ENCODE results near the gene PGLYRP2. TPM values are rescaled to one million over a fixed set of nuclear protein-coding genes. Genes with fewer than 3 reads are reported as not detected.
"Not testable (repeated sequence)": the region's sequence is repeated elsewhere in the genome, so short reads cannot be mapped to it uniquely, and the experiment has no call there.

The PGLYRP2 gene, protein sequence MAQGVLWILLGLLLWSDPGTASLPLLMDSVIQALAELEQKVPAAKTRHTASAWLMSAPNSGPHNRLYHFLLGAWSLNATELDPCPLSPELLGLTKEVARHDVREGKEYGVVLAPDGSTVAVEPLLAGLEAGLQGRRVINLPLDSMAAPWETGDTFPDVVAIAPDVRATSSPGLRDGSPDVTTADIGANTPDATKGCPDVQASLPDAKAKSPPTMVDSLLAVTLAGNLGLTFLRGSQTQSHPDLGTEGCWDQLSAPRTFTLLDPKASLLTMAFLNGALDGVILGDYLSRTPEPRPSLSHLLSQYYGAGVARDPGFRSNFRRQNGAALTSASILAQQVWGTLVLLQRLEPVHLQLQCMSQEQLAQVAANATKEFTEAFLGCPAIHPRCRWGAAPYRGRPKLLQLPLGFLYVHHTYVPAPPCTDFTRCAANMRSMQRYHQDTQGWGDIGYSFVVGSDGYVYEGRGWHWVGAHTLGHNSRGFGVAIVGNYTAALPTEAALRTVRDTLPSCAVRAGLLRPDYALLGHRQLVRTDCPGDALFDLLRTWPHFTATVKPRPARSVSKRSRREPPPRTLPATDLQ
- 1.1 TPM for total RNA-seq

DNA sequence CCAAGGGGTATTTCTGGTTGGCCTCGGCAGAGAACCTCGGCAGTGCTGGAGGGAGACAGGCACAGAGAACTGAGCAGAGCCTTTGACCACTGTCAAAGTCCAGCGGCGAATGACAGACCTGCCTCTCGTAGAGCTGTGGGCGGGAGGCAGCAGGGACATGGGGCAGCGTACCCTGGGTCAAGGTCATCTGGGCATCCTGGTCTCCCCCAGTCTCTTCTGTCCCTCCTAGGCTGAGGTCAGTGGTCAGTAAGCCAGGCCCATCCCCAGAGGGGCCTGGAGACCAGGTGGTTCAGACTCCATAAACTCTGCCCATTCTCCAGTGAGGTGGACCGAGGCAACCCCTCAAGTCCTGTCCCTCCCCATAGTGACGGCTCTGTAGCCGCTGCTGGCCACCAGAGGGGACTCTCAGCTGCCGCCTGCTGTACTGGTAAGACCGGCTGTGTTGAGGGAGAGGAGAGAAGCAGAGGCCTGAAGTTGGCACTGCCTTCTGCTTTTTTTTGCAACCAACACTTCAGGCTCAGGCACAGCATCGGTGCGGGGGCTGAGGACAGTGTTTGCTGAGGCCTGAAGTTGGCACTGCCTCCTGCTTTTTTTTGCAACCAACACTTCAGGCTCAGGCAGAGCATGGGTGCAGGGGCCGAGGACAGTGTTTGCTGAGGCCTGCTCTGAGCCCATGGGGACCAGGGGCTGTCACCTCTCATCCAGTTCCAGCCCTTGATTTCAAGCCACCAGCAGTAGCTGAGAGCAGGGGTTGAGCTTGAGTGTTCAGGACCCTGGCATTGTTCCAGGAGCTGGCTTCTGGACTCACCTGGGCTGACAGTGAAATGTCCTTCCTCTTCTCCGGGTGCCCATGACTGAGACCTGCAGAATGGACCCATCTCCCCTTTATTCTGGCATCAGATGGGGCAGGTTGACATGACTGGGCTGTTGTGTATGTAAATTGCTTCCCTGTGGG lies at the start of gene PGLYRP2:
TSS of gene PGLYRP2 (minus strand) at position 111 of the 955 bp plus-strand sequence. CDS start 130 bp downstream, outside the sequence.
- no peak for DNase-seq

DNA sequence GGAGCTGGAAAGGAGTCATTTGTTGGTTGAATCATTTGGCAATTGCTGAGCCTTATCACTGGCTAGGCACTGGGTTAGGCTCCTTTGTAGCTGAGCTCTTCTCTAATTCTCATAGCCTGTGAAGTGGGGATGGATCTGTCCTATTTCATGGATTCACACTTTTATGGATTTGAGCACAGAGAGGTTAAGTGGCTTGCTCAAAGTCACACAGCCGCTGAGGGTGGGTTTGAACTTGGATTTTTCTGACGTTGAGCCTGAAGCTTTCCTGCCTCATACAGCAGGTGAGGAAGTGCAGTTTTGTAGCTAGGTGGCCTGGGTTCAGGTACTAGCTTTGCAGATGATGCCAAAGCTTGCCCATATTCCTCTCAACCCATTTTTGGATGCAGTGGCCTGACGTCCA lies 48.4 kb upstream of the PGLYRP2 start:
- DNase-seq = no peak

DNA sequence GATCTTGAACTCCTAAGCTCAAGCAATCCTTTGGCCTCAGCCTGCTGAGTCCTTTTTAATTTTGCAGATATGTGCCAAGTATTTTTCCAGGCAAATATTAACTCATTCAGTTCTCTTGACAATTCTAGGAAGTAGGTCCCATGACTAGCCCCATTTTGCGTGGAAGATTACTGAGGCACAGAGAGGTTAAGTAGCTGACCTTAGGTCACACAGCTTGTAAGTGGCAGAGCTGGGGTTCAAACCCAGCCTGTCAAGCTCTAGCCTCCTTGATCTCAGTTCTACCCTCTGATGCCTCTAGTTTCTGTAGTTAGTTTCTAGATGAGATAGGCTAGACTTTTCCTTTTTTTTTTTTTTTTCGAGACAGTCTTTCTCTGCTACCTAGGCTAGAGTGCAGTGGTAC lies 47.1 kb upstream of the PGLYRP2 start:
- no peak for DNase-seq

DNA sequence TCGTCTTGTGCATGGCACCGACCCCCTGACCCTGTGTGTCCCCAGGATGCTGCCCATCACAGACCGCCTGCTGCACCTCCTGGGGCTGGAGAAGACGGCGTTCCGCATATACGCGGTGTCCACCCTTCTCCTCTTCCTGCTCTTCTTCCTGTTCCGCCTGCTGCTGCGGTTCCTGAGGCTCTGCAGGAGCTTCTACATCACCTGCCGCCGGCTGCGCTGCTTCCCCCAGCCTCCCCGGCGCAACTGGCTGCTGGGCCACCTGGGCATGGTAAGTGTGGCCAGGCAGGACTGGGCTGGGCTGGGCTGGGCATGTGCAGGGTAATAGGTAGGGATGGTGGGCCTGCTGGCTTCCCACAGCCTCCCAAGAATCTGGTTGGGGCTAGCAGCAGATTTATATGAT lies 46.0 kb upstream of the PGLYRP2 start:
- no peak for DNase-seq

DNA sequence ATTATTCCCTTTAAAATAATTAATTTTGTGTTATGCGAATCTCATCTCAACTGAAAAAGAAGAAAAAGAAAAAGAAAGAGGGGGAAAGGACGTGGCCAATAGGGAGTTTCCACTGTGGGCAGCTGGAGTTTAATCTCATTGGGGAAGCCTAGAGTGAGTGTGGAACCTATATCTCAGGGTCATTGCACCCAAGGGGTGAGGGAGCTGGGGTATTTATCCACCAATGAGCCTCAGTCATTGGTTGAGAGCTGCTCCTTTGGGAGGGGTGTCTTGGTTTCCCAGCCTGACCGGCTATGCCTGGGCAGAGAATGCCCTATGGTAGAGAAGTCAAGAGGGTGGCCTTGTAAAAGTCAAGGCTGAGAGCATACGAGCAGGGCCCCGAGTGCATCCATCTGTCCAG lies 45.5 kb upstream of the PGLYRP2 start:
- DNase-seq = no peak

DNA sequence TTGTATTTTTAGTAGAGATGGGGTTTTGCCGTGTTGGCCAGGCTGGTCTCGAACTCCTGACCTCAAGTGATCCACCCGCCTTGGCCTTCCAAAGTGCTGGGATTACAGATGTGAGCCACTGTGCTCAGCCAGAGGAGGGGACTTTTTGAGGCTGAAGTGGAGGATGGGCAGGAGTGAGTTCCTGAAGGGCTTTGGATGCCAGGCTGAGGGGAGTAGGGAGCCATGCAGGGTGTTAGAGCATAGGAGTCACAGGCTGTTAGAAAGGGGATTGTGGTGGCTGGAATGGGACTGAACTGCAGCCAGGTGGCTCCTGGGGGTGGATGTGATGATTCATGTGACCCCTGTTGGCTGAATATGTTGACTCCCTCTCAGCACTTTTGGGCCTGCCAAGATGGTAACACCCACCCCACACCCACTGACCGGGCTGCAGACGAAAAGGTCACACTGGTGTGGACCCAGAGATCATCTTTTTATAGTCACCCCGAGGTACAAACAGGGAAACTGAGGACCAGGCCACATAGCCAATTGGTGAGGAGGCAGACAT lies 40.2 kb upstream of the PGLYRP2 start:
- DNase-seq = no peak

DNA sequence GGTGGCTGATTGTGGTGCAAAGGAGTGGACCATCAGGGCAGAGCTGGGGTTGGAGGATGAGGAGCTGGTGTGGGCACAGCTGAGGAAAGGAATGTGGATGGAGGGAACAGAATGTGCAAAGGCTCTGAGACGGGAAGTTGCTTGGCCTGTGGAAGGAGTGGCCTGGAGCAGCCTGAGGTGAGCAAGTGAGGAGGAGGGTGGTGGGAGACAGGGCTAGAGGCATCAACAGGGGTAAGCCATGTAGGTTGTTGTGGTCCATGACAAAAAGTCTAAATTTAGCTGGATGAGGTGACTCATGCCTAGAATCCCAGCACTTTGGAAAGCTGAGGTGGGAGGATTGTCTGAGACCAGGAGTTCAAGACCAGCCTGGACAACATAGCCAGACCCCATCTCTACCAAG lies 38.5 kb upstream of the PGLYRP2 start:
- DNase-seq = no peak

DNA sequence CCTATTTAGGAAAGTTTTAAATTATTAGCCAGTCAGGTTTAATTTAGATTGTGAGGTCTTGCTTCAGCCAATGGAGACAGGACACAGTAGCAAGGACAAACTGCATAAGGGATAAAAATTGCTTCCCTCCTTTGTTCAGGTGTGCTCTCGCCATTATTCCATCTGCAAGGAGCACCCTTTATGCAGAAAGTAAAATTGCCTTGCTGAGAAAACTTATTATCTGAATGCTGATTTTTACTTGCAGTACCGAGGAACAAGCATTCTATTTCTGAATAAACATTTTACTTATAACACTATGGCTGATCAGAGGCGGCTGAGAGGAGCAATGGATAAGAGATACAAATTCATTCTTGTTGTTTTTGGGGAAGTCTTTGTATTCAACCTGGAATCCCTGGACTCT lies 37.1 kb upstream of the PGLYRP2 start:
- DNase-seq = no peak

DNA sequence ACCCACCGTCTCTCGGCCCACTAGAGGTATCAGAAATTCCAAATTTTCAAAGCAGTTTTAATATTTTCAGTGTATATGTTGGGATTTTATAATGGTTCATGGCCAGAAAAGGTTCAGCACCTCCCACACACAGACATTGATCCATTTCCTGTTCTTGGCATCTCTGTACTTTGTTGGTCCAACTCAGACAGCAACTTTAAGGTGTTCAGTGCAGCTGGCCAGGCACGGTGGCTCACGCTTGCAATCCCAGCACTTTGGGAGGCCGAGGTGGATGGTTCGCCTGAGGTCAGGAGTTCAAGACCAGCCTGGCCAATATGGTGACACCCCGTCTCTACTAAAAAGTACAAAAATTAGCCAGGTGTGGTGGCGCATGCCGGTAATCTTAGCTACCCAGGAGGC lies 35.9 kb upstream of the PGLYRP2 start:
- DNase-seq = not testable (repeated sequence)

DNA sequence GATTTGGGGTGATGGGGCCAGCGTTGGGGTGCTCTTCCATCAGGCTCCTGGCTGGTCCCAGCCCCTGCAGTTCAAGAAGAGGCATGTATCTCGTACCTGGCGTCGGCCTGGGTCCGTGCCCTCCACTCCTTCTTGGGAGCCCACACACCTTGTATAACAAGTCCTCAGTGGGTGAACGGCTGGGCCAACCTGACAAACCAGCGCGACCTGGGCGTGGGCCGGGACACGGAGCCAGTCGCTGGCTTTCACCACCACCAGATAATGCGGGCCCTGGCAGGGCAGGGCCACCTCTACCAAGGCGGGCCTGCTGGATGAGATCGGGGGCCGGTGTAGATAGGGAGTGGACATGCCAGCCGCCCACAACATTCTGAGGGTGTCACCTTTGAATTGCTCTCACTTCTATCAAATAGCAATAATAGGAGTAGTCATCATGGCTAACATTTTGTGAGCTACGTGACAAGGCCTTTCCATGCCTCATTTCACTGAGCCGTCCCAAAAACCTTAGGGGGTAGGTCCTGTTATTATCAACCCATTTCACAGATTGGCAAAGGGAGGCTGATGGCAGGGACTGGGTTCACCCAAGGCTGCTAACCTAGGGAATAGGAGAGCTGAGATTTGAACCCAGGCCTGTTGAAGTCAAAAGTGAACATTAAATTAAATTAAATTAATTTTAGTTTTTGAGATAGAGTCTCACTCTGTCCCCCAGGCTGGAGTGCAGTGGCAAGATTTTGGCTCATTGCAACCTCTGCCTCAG lies 32.5 kb upstream of the PGLYRP2 start:
- DNase-seq = no peak

DNA sequence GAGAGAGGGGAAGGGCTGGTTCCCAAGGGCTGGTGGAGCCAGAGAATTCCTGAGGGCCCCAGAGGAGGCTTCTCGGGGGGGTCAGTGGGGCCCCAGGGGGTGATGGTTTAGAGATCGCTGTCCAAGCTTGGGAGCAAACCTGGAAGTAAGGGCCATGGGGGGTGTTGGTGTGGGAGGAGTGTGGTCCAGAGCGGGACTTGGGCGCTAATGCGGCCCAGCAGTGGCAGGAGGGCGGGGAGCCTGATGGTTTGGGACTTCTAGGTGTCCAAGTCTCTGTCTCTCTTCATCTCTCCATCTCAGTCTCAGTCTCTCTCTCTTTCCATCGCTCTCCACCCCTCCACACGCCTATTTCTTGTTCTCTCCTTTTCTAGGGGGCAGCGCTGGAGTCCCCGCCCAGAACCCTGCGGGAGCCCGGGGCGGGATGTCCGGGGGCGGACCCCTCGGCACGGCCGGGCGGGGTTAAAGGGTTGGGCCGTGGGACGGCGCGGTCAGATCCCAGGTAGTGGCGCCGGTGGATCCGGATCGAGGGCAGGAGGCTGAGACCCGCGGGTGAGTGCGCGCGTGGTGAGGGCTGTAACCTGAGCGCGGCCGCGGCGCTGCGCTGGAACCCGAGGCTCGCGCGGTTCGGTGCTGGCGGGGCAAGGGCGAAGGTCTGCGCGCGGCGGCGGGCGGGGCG lies 28.9 kb upstream of the PGLYRP2 start, which contains the start of gene CYP4F22:
TSS of gene CYP4F22 (plus strand) at position 491 of the 676 bp plus-strand sequence. CDS start 16,812 bp downstream, outside the sequence.
- DNase-seq = no peak

DNA sequence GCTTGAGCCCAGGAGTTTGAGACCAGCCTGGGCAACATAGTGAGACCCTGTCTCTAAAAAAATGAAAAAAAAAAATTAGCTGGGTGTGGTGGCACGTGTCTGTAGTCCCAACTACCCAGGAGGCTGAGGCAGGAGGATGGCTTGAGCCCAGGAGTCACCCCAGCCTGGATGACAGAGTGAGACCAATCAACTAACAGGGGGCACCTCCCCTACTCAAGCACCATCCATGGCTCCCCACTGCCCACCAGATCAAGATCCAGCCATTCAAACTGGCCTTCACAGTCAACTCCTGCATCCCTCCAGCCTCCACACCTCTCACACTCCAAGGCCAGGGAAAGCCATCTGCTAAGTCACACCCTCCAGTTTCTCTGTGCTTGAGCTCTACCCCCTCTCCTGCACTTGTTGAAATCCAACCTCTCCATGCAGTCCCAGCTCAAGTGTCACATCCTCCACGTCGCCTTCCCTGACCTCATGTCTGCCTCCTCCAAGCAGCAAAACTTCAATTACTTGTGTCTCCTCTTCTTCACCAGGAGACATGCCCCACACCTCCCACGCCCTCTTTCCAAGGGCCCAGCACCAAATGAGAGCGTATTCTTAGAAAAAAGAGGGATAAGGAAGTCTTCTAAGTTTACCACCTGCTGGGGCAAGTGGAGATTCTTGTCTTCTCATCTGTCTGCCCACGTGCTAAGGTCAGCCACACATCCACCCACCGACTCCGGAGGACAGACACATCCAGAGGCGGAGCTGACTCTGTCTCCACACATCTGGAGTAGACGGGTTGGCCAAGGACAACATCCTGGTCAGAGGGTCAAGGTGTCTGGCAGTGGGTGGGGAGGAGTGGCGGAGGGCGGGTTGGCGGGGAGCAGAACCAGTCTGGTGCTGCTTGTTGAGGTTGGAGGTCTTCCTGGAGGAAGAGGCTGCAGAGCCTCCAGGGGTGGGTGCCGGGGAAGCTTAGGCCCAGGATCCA lies 28.1 kb upstream of the PGLYRP2 start:
- DNase-seq = no peak

DNA sequence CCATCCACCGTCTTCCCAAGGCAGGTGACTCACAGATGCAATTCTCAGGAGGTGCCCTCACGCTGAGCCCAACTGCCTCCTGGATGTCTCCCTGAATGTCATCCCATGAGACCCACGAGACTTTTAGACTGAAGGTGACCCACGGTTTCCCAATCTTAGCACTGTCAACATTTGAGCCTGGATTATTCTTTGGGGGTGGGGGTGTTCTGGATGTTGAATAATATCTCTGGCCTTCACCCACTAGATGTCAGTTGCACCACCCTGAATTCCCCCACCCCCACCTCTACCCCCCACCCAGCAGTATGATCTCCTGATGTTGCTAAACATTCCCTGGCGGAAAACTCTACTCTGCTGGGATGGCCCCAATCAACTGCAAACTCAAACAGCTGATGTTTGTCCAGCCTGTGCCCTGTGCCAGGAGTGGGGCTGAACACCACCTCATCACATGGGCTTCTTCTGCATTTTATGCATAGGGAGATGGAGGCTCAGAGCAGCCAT lies 26.8 kb upstream of the PGLYRP2 start:
- DNase-seq = no peak

DNA sequence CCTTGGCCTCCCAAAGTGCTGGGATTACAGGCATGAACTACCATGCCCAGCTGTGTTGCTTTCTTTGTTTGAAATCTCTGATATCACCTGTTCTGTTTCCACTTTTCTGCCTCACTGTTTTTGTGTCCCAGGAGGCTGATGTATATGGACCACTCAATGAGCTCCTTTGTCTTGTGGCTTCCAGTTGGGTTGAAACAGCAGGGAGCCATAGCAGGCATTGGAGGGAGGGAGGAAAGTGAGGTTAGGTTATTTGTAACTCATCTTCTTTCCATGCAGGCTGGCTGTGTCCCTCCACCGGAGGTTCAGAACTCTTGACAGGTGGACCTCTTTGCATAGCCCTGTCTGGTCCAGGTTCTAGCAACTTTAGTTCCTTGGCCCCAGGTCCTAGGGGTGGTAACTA lies 23.0 kb upstream of the PGLYRP2 start:
- no peak for DNase-seq

DNA sequence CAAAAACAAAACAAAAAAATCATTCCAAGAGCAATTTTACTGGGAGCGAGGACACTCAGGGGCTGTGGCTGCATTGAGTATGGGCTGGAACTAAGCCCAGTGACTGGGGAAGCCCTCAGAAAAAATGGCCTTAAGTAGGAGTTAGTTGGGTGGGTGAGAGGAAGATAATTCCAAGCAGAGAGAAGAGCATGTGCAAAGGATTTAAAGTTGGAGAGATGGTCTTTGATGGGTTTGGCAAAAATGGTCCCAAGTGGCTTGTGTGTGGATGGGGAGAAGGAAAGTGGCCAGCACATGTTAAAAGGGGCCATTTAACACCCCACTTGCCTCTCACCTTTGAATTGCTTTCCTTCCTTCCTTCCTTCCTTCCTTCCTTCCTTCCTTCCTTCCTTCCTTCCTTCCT lies 22.3 kb upstream of the PGLYRP2 start:
- no peak for DNase-seq

DNA sequence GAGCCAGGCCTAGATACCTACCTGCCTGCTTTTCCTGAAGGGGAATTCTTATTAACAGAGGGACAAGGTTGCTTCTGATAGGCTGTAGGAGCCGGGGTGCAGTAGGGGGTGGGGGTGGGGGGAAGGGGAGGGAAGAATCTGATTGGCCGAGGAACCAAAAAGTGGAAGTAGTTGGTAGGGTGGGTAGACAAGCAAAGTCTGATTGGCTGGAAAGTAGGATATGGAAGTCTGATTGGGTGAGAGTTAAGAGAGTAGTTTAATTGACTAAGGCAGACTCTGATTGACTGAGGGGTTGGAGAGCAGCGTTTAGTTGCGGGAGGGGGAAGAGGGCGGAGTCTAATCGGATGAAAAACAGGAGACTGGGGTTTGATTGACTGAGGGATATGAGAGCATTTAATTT lies 19.6 kb upstream of the PGLYRP2 start:
- DNase-seq = no peak

DNA sequence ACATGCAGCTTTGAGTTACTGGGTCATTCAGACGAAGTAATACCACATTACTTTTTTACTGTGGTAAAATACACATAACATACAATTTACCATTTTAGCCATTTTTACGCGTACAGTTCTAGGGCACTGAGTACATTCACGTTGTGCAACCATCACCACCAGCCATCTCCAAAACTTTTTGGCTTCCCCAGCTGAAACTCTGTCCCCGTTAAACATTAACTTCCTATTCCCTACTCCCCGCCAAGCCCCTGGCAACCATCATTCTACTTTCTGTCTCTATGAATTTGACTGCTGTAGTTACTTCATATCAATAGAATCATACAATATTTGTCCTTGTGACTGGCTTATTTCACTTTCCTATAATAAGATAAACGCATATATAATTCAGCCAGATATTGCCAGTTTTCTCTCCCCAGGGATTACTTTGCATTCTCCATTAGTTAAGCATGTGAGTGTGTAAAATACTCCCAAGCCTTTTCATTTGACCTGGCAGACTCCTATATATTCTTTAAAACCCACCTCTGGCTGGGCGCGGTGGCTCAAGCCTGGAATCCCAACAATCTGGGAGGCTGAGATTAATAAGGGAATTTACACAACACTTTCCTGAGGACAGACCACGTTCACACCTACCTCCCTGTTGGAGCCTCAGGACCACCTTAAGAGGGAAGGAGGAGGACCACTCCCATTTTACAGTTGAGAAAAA lies 19.0 kb upstream of the PGLYRP2 start:
- no peak for DNase-seq

DNA sequence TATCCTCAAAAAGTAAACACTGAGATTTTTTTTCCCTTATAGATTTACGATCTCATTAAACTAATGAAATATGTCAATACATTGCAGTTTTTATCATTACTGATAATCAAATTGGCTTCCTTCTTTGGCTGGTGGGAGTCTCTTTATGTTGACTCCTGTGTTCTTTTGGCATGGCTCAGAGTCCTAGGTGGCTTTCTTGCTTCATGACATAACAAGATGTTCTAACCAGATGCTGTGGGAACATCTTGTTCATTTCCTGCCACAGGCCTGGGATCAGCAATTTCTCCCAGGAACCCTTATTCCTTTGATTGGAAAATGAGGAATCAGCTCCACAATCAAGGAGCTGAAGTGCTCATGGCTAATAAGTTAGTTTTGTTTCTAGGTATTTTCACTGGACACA lies 15.8 kb upstream of the PGLYRP2 start:
- no peak for DNase-seq

All from skin of body (tissue), 2 donors.